ENCODE results near the gene BTBD9.
"Not testable (repeated sequence)": the region's sequence is repeated elsewhere in the genome, so short reads cannot be mapped to it uniquely, and the experiment has no call there.

Gene BTBD9

GRCh38 chr6:38370653-38371601 lies 268.8 kb downstream of the BTBD9 start:
- no peak for DNase-seq

GRCh38 chr6:38367231-38367630 lies 272.5 kb downstream of the BTBD9 start:
- DNase-seq = no peak

- no peak for DNase-seq
Measured at GRCh38 chr6:38366234-38366633, 273.5 kb downstream of the BTBD9 start.

- DNase-seq = no peak
Measured at GRCh38 chr6:38364775-38365174, 275.0 kb downstream of the BTBD9 start.

GRCh38 chr6:38364127-38364526 lies 275.6 kb downstream of the BTBD9 start:
- no peak for DNase-seq

GRCh38 chr6:38355519-38355918 lies 284.2 kb downstream of the BTBD9 start:
- DNase-seq = no peak

GRCh38 chr6:38354905-38355304 lies 284.8 kb downstream of the BTBD9 start:
- no peak for DNase-seq

- DNase-seq = no peak
Measured at GRCh38 chr6:38354037-38354381, 285.7 kb downstream of the BTBD9 start.

GRCh38 chr6:38353310-38354036 lies 286.3 kb downstream of the BTBD9 start:
- DNase-seq = no peak

GRCh38 chr6:38352636-38353035 lies 287.1 kb downstream of the BTBD9 start:
- no peak for DNase-seq

- DNase-seq = no peak
Measured at GRCh38 chr6:38350942-38351341, 288.8 kb downstream of the BTBD9 start.

GRCh38 chr6:38350220-38350619 lies 289.5 kb downstream of the BTBD9 start:
- no peak for DNase-seq

GRCh38 chr6:38349795-38350194 lies 289.9 kb downstream of the BTBD9 start:
- DNase-seq = no peak

- no peak for DNase-seq
Measured at GRCh38 chr6:38349221-38349620, 290.5 kb downstream of the BTBD9 start.

- no peak for DNase-seq
Measured at GRCh38 chr6:38348371-38348770, 291.4 kb downstream of the BTBD9 start.

- not testable (repeated sequence) for DNase-seq
Measured at GRCh38 chr6:38347829-38348228, 291.9 kb downstream of the BTBD9 start.

- DNase-seq = no peak
Measured at GRCh38 chr6:38346291-38347079, 293.2 kb downstream of the BTBD9 start.

- DNase-seq = no peak
Measured at GRCh38 chr6:38345586-38345985, 294.1 kb downstream of the BTBD9 start.

- no peak for DNase-seq
Measured at GRCh38 chr6:38341496-38341895, 298.2 kb downstream of the BTBD9 start.

- DNase-seq = no peak
Measured at GRCh38 chr6:38339914-38340313, 299.8 kb downstream of the BTBD9 start.

GRCh38 chr6:38337819-38338465 lies 301.8 kb downstream of the BTBD9 start:
- DNase-seq = no peak

- no peak for DNase-seq
Measured at GRCh38 chr6:38336922-38337321, 302.8 kb downstream of the BTBD9 start.

GRCh38 chr6:38326837-38327236 lies 312.9 kb downstream of the BTBD9 start:
- no peak for DNase-seq
